PC-3 (cell line): ENCODE results near the gene RAB4A. TPM values are rescaled to one million over a fixed set of nuclear protein-coding genes. Genes with fewer than 3 reads are reported as not detected.

Experiments
- ATAC-seq: fragments of 200-7000 bp; cut with Tn5 transposase; 2 replicates; pipeline ENCODE4 v1.9.1; 2020; ENCODE audit warnings: mild to moderate bottlenecking, moderate library complexity
- BruUV-seq: library from RNA; stranded (reverse); fragments of 400-500 nt; replicated peaks from 2 replicates; lab custom pipeline; 2021; lab: Mats Ljungman, UMichigan
- CTCF ChIA-PET: fragments of 300-600 bp; sonication (Branson Sonifier 250); formaldehyde crosslinking; loops from one replicate; lab custom pipeline; 2022; ENCODE audit warnings: antibody characterized with exemption; lab: Charles Lee
- POLR2A ChIA-PET: fragments of 300-600 bp; sonication (Branson Sonifier 250); formaldehyde crosslinking; loops from one replicate; lab custom pipeline; 2022; ENCODE audit warnings: antibody characterized with exemption; ENCODE audit not compliant: unreplicated experiment; lab: Charles Lee
- DNase-seq: peaks from one replicate; pipeline ENCODE4 v3.0.0-alpha.2; 2015
- H2AFZ ChIP-seq: fragments of 300-600 bp; sonication (generic); 2 replicates; pipeline ENCODE4 v1.6.0; 2016; ENCODE audit warnings: antibody characterized with exemption, low read length
- H3F3A ChIP-seq: fragments of 300-600 bp; sonication (generic); one replicate; pipeline ENCODE4 v1.6.0; 2017; ENCODE audit warnings: antibody characterized with exemption, low read length, control low read depth, mild to moderate bottlenecking; ENCODE audit not compliant: unreplicated experiment
- H3K27ac ChIP-seq: fragments of 300-600 bp; sonication (generic); 2 replicates; pipeline ENCODE4 v1.5.1; 2016; ENCODE audit warnings: mild to moderate bottlenecking, low read length
- H3K27me3 ChIP-seq: fragments of 300-600 bp; sonication (generic); 2 replicates; pipeline ENCODE4 v1.6.1; 2016; ENCODE audit warnings: low read length, mixed read lengths
- H3K36me3 ChIP-seq: fragments of 300-600 bp; sonication (generic); 2 replicates; pipeline ENCODE4 v1.6.1; 2016; ENCODE audit warnings: low read depth, mixed run types, low read length, mixed read lengths
- H3K4me1 ChIP-seq: fragments of 300-600 bp; sonication (generic); 2 replicates; pipeline ENCODE4 v1.5.1; 2016; ENCODE audit warnings: low read length; ENCODE audit not compliant: insufficient read depth
- H3K4me2 ChIP-seq: fragments of 300-600 bp; sonication (generic); 2 replicates; pipeline ENCODE4 v1.6.0; 2016; ENCODE audit warnings: low read length
- H3K4me3 ChIP-seq: fragments of 300-600 bp; sonication (generic); 2 replicates; pipeline ENCODE4 v1.5.1; 2016; ENCODE audit warnings: mild to moderate bottlenecking, low read length, mixed read lengths
- H3K79me2 ChIP-seq: fragments of 300-600 bp; sonication (generic); 2 replicates; pipeline ENCODE4 v1.6.1; 2017; ENCODE audit warnings: low read length, mixed read lengths
- H3K9ac ChIP-seq: fragments of 300-600 bp; sonication (generic); 2 replicates; pipeline ENCODE4 v1.6.0; 2016; ENCODE audit warnings: mild to moderate bottlenecking, low read length
- H3K9me2 ChIP-seq: fragments of 300-600 bp; sonication (generic); replicated peaks from 2 replicates; pipeline ENCODE4 v1.6.1; 2016; ENCODE audit warnings: mixed run types, low read length, mixed read lengths
- H3K9me3 ChIP-seq: fragments of 300-600 bp; sonication (generic); 2 replicates; pipeline ENCODE4 v1.6.1; 2016; ENCODE audit warnings: low read length, mixed read lengths
- H4K20me1 ChIP-seq: fragments of 300-600 bp; sonication (generic); 2 replicates; pipeline ENCODE4 v1.6.1; 2016; ENCODE audit warnings: low read length, mixed read lengths
- EZH2 ChIP-seq: fragments of 300-600 bp; sonication (generic); IDR thresholded peaks from one replicate; pipeline ENCODE4 v1.6.1; 2017; ENCODE audit warnings: antibody characterized with exemption, mild to moderate bottlenecking, low read length; ENCODE audit not compliant: unreplicated experiment
- EZH2phosphoT487 ChIP-seq: fragments of 300-600 bp; sonication (generic); IDR thresholded peaks from 2 replicates; pipeline ENCODE4 v1.6.1; 2018; ENCODE audit warnings: mild to moderate bottlenecking, antibody characterized with exemption, low read length, borderline replicate concordance
- intact Hi-C: fragments of 100-400 bp; cut with micrococcal nuclease; formaldehyde crosslinking; loops from 2 replicates; pipeline ENCODE4 v1.9.0; 2023
- total RNA-seq: library from RNA; depleted of rRNA; stranded (reverse); fragments of >200 nt; gene quantifications from 2 replicates; pipeline ENCODE4 v1.2.3, GENCODE V29; 2014
- TF ChIP-seq, protein P1 (sequence below): fragments of 300-600 bp; sonication (generic); conservative IDR thresholded peaks from 2 replicates; pipeline ENCODE4 v1.5.1; 2017; ENCODE audit warnings: antibody characterized with exemption, low read depth, mild to moderate bottlenecking, low read length

Gene RAB4A
- total RNA-seq, 1 experiment from 2014 or later, result 67.0 TPM

DNA sequence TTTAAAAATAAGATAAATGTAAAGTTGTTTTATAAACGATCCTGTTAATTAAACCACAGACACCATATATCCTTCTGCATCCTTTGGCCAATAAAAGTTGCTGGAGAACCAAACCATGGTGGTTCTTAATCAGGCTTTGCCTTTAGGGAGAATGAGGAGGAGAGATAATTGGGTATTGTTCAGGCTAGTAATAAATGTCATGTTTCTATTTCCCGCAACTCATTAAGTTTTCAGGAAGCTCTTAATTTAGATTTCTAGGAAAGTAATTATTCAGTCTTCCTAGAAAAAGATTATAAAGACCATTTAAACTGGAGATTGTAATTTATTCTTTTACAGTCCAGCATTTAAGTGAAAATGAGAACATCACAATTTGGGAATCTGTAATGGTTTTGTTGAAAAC is 34.5 kb downstream of the RAB4A start:
- intact Hi-C loops, result no loop called here
- H3K27ac ChIP-seq, result no peak overlapping the region
- no peak for DNase-seq
- H3K4me2 ChIP-seq, result no peak overlapping the region
- no peaks in the 10 kb centered on the region for H3F3A ChIP-seq
- CTCF ChIA-PET, result no interaction called here
- H3K36me3 ChIP-seq, result peaks cover 15% of the 10 kb centered on the region; the same call in 1 of the 2 replicates
- TF ChIP-seq EZH2, result no peak
- TF ChIP-seq, protein P1, sequence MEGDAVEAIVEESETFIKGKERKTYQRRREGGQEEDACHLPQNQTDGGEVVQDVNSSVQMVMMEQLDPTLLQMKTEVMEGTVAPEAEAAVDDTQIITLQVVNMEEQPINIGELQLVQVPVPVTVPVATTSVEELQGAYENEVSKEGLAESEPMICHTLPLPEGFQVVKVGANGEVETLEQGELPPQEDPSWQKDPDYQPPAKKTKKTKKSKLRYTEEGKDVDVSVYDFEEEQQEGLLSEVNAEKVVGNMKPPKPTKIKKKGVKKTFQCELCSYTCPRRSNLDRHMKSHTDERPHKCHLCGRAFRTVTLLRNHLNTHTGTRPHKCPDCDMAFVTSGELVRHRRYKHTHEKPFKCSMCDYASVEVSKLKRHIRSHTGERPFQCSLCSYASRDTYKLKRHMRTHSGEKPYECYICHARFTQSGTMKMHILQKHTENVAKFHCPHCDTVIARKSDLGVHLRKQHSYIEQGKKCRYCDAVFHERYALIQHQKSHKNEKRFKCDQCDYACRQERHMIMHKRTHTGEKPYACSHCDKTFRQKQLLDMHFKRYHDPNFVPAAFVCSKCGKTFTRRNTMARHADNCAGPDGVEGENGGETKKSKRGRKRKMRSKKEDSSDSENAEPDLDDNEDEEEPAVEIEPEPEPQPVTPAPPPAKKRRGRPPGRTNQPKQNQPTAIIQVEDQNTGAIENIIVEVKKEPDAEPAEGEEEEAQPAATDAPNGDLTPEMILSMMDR, result no peak
- no peak for TF ChIP-seq EZH2phosphoT487
- H3K27me3 ChIP-seq, result no peaks in the 10 kb centered on the region
- H3K4me1 ChIP-seq, result no peaks in the 10 kb centered on the region
- no peaks in the 10 kb centered on the region for H4K20me1 ChIP-seq
- H2AFZ ChIP-seq, result no peak overlapping the region
- H3K9me2 ChIP-seq, result no peaks in the 10 kb centered on the region
- ATAC-seq, result no peak
- H3K9ac ChIP-seq, result no peak overlapping the region
- no peaks in the 10 kb centered on the region for H3K79me2 ChIP-seq
- POLR2A ChIA-PET, result no interaction called here
- no peak overlapping the region for H3K4me3 ChIP-seq
- H3K9me3 ChIP-seq, result no peaks in the 10 kb centered on the region
- BruUV-seq, result no TSS peak

DNA sequence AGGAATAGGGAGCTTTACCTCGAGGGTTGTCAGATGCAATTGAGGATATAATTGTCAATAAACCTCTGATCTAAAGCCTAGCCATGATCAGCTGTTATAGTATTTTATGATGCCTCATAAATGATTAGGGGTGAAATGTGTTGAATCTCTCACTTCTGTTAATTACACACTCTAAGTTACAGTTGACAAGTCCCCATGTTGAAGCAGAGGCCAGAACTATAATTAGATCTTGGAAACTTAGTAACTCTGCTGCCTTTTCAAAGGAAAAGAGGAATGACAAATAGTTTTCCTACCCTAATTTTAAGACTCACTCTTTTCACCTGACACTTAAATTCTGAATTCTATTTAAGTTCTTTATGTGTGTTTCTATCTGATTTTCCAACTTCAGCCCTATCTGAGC is 38.2 kb downstream of the RAB4A start:
- CTCF ChIA-PET, result no interaction called here
- Histone ChIP-seq H3K4me2 (no peak overlapping the region), H3K9me3 (no peaks in the 10 kb centered on the region), H3F3A (no peaks in the 10 kb centered on the region), H3K79me2 (no peaks in the 10 kb centered on the region), H3K9ac (no peak overlapping the region), H2AFZ (no peak overlapping the region), H3K27ac (no peak overlapping the region), H3K9me2 (no peaks in the 10 kb centered on the region), H3K4me3 (no peak overlapping the region), H3K4me1 (no peaks in the 10 kb centered on the region), H4K20me1 (no peaks in the 10 kb centered on the region), H3K27me3 (no peaks in the 10 kb centered on the region), H3K36me3 (peaks cover 9% of the 10 kb centered on the region; the same call in 1 of the 2 replicates)
- TF ChIP-seq, protein P1, result no peak
- TF ChIP-seq EZH2phosphoT487 (no peak), EZH2 (no peak)
- ATAC-seq (no peak), DNase-seq (no peak)
- intact Hi-C loops, result no loop called here
- POLR2A ChIA-PET, result no interaction called here
- BruUV-seq, result no TSS peak

DNA sequence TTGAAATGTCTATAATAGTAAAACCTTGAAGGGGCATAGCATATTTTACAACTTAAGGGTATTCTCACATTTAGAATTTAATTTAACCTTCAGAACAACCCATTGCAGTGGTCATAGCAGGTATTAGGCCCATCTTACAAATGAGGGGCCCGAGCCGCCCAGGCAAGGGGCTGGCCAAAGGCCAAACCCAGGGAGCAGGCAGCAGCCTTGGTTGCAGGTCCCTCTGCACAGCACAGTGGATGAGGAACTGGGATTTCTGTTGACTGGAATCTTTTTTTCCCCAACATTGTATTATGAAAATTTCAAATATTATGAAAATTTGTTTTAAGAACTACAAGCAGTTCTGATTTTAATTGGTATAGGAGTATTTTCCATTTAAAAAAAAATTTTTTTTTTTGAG is 38.8 kb downstream of the RAB4A start:
- BruUV-seq, result no TSS peak
- H3K9ac ChIP-seq, result no peak overlapping the region
- POLR2A ChIA-PET, result no interaction called here
- H3K9me3 ChIP-seq, result no peaks in the 10 kb centered on the region
- H3F3A ChIP-seq, result no peaks in the 10 kb centered on the region
- H3K4me1 ChIP-seq, result no peaks in the 10 kb centered on the region
- intact Hi-C loops, result no loop called here
- CTCF ChIA-PET, result no interaction called here
- no peak overlapping the region for H3K4me2 ChIP-seq
- no peaks in the 10 kb centered on the region for H4K20me1 ChIP-seq
- DNase-seq (no peak), ATAC-seq (no peak)
- no peak overlapping the region for H3K27ac ChIP-seq
- TF ChIP-seq, protein P1, result no peak
- TF ChIP-seq EZH2 (no peak), EZH2phosphoT487 (no peak)
- H3K27me3 ChIP-seq, result no peaks in the 10 kb centered on the region
- no peak overlapping the region for H3K4me3 ChIP-seq
- H3K79me2 ChIP-seq, result no peaks in the 10 kb centered on the region
- H3K9me2 ChIP-seq, result no peaks in the 10 kb centered on the region
- no peak overlapping the region for H2AFZ ChIP-seq
- H3K36me3 ChIP-seq, result peaks cover 9% of the 10 kb centered on the region; the same call in 1 of the 2 replicates
